Activated B cell treated with CpG ODN at 0.5 μM for 24 hours (primary cell): Measurements from ENCODE around the gene SH3PXD2B. TPM values are rescaled to one million over a fixed set of nuclear protein-coding genes. Genes with fewer than 3 reads are reported as not detected.

ENCODE experiments used
- ATAC-seq: fragments of 200-7000 bp; cut with Tn5 transposase; one replicate; pipeline ENCODE4 v1.10.0; 2021; ENCODE audit warnings: low read depth, mild to moderate bottlenecking, moderate library complexity
- CTCF ChIA-PET: fragments of 350-600 bp; sonication (Branson Sonifier 250); formaldehyde crosslinking; loops from one replicate; lab custom pipeline; 2021; ENCODE audit warnings: antibody characterized with exemption; lab: Charles Lee
- POLR2A ChIA-PET: fragments of 350-600 bp; sonication (Branson Sonifier 250); formaldehyde crosslinking; loops from one replicate; lab custom pipeline; 2021; ENCODE audit warnings: antibody characterized with exemption; lab: Charles Lee
- DNase-seq: peaks from one replicate; pipeline ENCODE4 v3.0.0; 2022
- H3K27ac Mint-ChIP-seq: one replicate; pipeline ENCODE4 v1.8.0; 2020; ENCODE audit warnings: mixed read lengths
- H3K27me3 Mint-ChIP-seq: one replicate; pipeline ENCODE4 v1.8.0; 2021; ENCODE audit warnings: mixed read lengths
- H3K36me3 Mint-ChIP-seq: one replicate; pipeline ENCODE4 v1.8.0; 2021; ENCODE audit warnings: low read depth, mixed read lengths
- H3K4me1 Mint-ChIP-seq: one replicate; pipeline ENCODE4 v1.8.0; 2021; ENCODE audit warnings: mixed read lengths
- H3K4me3 Mint-ChIP-seq: one replicate; pipeline ENCODE4 v1.8.0; 2020; ENCODE audit warnings: mild to moderate bottlenecking, mixed read lengths
- H3K9me3 Mint-ChIP-seq: one replicate; pipeline ENCODE4 v1.8.0; 2020; ENCODE audit warnings: mixed read lengths
- intact Hi-C: fragments of 100-400 bp; cut with micrococcal nuclease; formaldehyde crosslinking; loops from one replicate; pipeline ENCODE4 v1.15.1; 2024
- total RNA-seq: library from RNA; stranded (reverse); gene quantifications from 2 replicates; pipeline ENCODE4 v1.2.3, GENCODE V29; 2022
- TF ChIP-seq, protein P1 (sequence below): fragments of 200-600 bp; IDR thresholded peaks from one replicate; pipeline ENCODE4 v1.8.0; 2022; ENCODE audit warnings: antibody characterized with exemption, mild to moderate bottlenecking

Gene SH3PXD2B
- total RNA-seq, 1 donor from 2014 or later = 0.02 TPM

DNA sequence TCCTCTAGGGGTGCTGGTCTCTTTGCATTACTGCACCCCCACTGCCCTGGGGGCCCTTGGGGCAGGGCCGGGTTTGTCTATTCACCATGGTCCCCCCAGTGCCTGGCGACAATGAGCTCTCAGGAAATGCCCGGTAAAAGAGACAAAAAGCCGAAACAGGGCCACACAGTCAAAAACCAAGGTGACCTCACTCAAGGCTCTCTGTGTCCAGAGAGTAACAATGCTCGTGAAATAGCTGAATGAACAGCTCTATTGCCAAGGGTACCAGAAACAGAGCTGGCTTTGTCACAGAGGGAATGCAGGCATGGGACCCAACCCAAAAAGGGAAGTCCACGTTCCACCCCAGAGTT lies 16.0 kb downstream of the SH3PXD2B start:
- DNase-seq (no peak), ATAC-seq (no peak)
- no peaks in the 10 kb centered on the region for H3K4me1 Mint-ChIP-seq
- no peaks in the 10 kb centered on the region for H3K9me3 Mint-ChIP-seq
- H3K27me3 Mint-ChIP-seq = peaks cover 7% of the 10 kb centered on the region
- CTCF ChIA-PET = no interaction called here
- no peak overlapping the region for H3K4me3 Mint-ChIP-seq
- H3K36me3 Mint-ChIP-seq = no peaks in the 10 kb centered on the region
- intact Hi-C loops = no loop called here
- no peak overlapping the region for H3K27ac Mint-ChIP-seq
- POLR2A ChIA-PET = no interaction called here
- TF ChIP-seq, protein P1, sequence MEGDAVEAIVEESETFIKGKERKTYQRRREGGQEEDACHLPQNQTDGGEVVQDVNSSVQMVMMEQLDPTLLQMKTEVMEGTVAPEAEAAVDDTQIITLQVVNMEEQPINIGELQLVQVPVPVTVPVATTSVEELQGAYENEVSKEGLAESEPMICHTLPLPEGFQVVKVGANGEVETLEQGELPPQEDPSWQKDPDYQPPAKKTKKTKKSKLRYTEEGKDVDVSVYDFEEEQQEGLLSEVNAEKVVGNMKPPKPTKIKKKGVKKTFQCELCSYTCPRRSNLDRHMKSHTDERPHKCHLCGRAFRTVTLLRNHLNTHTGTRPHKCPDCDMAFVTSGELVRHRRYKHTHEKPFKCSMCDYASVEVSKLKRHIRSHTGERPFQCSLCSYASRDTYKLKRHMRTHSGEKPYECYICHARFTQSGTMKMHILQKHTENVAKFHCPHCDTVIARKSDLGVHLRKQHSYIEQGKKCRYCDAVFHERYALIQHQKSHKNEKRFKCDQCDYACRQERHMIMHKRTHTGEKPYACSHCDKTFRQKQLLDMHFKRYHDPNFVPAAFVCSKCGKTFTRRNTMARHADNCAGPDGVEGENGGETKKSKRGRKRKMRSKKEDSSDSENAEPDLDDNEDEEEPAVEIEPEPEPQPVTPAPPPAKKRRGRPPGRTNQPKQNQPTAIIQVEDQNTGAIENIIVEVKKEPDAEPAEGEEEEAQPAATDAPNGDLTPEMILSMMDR = no peak

GRCh38 chr5:172437445-172438318 lies 16.6 kb downstream of the SH3PXD2B start:
- ChIA-PET POLR2A (no interaction called here), CTCF (no interaction called here)
- Mint-ChIP-seq H3K9me3 (no peaks in the 10 kb centered on the region), H3K4me3 (no peak overlapping the region), H3K4me1 (no peaks in the 10 kb centered on the region), H3K27ac (no peak overlapping the region), H3K36me3 (no peaks in the 10 kb centered on the region), H3K27me3 (peaks cover 7% of the 10 kb centered on the region)
- intact Hi-C loops = no loop called here
- DNase-seq = no peak
- no peak for ATAC-seq
- TF ChIP-seq, protein P1 = no peak

GRCh38 chr5:172436879-172437369 lies 17.4 kb downstream of the SH3PXD2B start:
- ATAC-seq (no peak), DNase-seq (no peak)
- no peak overlapping the region for H3K27ac Mint-ChIP-seq
- H3K4me1 Mint-ChIP-seq = no peaks in the 10 kb centered on the region
- no peaks in the 10 kb centered on the region for H3K36me3 Mint-ChIP-seq
- no peak overlapping the region for H3K4me3 Mint-ChIP-seq
- intact Hi-C loops = no loop called here
- CTCF ChIA-PET = no interaction called here
- TF ChIP-seq, protein P1 = no peak
- no peaks in the 10 kb centered on the region for H3K9me3 Mint-ChIP-seq
- POLR2A ChIA-PET = no interaction called here
- peaks cover 7% of the 10 kb centered on the region for H3K27me3 Mint-ChIP-seq

- Mint-ChIP-seq H3K4me3 (no peak overlapping the region), H3K36me3 (no peaks in the 10 kb centered on the region), H3K27ac (no peak overlapping the region), H3K27me3 (peaks cover 7% of the 10 kb centered on the region), H3K9me3 (no peaks in the 10 kb centered on the region), H3K4me1 (no peaks in the 10 kb centered on the region)
- ChIA-PET POLR2A (no interaction called here), CTCF (no interaction called here)
- intact Hi-C loops = no loop called here
- DNase-seq (no peak), ATAC-seq (no peak)
- TF ChIP-seq, protein P1 = no peak
Observed at GRCh38 chr5:172436078-172436878, 18.0 kb downstream of the SH3PXD2B start.
